SK-N-SH treated with all-trans-retinoic acid at 6 μM for 48 hours (cell line): ENCODE data around the gene FOXRED2.
"Not testable (repeated sequence)": the region's sequence is repeated elsewhere in the genome, so short reads cannot be mapped to it uniquely, and the experiment has no call there.

Experiments
- ARNTL ChIP-seq: fragments of 450-650 bp; formaldehyde crosslinking; IDR thresholded peaks from 2 replicates; pipeline ENCODE4 v1.5.0; 2020; ENCODE audit warnings: low read depth, mild to moderate bottlenecking, moderate library complexity, borderline replicate concordance
- TCF4 ChIP-seq: fragments of 250-450 bp; sonication (Bioruptor Pico); IDR thresholded peaks from 2 replicates; pipeline ENCODE4 v1.8.0; 2021; ENCODE audit warnings: mild to moderate bottlenecking, moderate library complexity, borderline replicate concordance
- TF ChIP-seq, protein P1 (sequence below): fragments of 250-450 bp; sonication (Bioruptor Pico); IDR thresholded peaks from 2 replicates; pipeline ENCODE4 v1.5.0; 2020; ENCODE audit warnings: mild to moderate bottlenecking, moderate library complexity

DNA sequence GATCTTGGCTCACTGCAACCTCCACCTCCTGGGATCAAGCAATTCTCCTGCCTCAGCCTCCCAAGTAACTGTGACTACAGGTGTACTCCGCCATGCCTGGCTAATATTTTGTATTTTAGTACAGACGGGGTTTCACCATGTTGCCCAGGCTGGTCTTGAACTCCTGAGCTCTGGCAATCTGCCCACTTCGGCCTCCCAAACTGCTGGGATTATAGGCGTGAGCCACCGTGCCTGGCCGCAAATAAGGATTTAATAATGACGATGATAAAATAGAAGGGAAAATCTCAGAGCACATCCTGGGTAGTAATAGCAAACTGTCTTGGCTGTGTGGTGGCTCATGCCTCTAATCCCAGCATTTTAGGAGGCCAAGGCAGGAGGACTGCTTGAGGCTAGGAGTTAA lies 55.9 kb downstream of the FOXRED2 start:
- not testable (repeated sequence) for TF ChIP-seq ARNTL, TCF4 (CRISPR knock-in tag)
- TF ChIP-seq, protein P1, sequence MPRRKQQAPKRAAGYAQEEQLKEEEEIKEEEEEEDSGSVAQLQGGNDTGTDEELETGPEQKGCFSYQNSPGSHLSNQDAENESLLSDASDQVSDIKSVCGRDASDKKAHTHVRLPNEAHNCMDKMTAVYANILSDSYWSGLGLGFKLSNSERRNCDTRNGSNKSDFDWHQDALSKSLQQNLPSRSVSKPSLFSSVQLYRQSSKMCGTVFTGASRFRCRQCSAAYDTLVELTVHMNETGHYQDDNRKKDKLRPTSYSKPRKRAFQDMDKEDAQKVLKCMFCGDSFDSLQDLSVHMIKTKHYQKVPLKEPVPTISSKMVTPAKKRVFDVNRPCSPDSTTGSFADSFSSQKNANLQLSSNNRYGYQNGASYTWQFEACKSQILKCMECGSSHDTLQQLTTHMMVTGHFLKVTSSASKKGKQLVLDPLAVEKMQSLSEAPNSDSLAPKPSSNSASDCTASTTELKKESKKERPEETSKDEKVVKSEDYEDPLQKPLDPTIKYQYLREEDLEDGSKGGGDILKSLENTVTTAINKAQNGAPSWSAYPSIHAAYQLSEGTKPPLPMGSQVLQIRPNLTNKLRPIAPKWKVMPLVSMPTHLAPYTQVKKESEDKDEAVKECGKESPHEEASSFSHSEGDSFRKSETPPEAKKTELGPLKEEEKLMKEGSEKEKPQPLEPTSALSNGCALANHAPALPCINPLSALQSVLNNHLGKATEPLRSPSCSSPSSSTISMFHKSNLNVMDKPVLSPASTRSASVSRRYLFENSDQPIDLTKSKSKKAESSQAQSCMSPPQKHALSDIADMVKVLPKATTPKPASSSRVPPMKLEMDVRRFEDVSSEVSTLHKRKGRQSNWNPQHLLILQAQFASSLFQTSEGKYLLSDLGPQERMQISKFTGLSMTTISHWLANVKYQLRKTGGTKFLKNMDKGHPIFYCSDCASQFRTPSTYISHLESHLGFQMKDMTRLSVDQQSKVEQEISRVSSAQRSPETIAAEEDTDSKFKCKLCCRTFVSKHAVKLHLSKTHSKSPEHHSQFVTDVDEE (CRISPR knock-in tag): not testable (repeated sequence)
